OCI-LY7 (cell line): ENCODE measurements around the gene BRD1. TPM values are rescaled to one million over a fixed set of nuclear protein-coding genes. Genes with fewer than 3 reads are reported as not detected.
A peak's percentile ranks its signal among the peaks of the same experiment; 100 is the strongest.

Experiments
- BruUV-seq: library from RNA; stranded (reverse); fragments of 400-500 nt; replicated peaks from 2 replicates; lab custom pipeline; 2021; lab: Mats Ljungman, UMichigan
- CTCF ChIA-PET: fragments of 300-600 bp; sonication (Branson Sonifier 250); formaldehyde crosslinking; loops from one replicate; lab custom pipeline; 2022; ENCODE audit warnings: antibody characterized with exemption; ENCODE audit not compliant: unreplicated experiment; lab: Charles Lee
- POLR2A ChIA-PET: fragments of 300-600 bp; sonication (Branson Sonifier 250); formaldehyde crosslinking; loops from one replicate; lab custom pipeline; 2022; ENCODE audit warnings: antibody characterized with exemption; lab: Charles Lee
- DNase-seq: peaks from one replicate; pipeline ENCODE4 v3.0.0-alpha.2; 2015; ENCODE audit warnings: low spot score
- H2AFZ ChIP-seq: fragments of 200-600 bp; sonication (generic), shearing (Covaris generic); 2 replicates; pipeline ENCODE4 v1.6.1; 2014; ENCODE audit warnings: mild to moderate bottlenecking, antibody characterized with exemption, low read length, moderate library complexity
- H3K27ac ChIP-seq: fragments of 200-600 bp; sonication (generic); 2 replicates; pipeline ENCODE4 v1.5.1; 2014; ENCODE audit warnings: mixed run types, low read depth, mild to moderate bottlenecking, moderate library complexity, low read length, inconsistent platforms; ENCODE audit not compliant: poor library complexity, severe bottlenecking
- H3K36me3 ChIP-seq: fragments of 200-600 bp; sonication (generic); 2 replicates; pipeline ENCODE4 v1.6.1; 2014; ENCODE audit warnings: mild to moderate bottlenecking, antibody characterized with exemption, low read length, moderate library complexity, mixed read lengths; ENCODE audit not compliant: insufficient read depth
- H3K4me1 ChIP-seq: fragments of 200-600 bp; sonication (generic); 2 replicates; pipeline ENCODE4 v1.5.1; 2014; ENCODE audit warnings: mild to moderate bottlenecking, low read length; ENCODE audit not compliant: insufficient read depth, poor library complexity, severe bottlenecking
- H3K4me2 ChIP-seq: fragments of 200-600 bp; sonication (generic); 2 replicates; pipeline ENCODE4 v1.6.1; 2014; ENCODE audit warnings: mild to moderate bottlenecking, low read length
- H3K4me3 ChIP-seq: fragments of 200-600 bp; sonication (generic); 2 replicates; pipeline ENCODE4 v1.5.1; 2014; ENCODE audit warnings: mild to moderate bottlenecking, low read depth, low read length; ENCODE audit not compliant: poor library complexity, severe bottlenecking
- H3K79me2 ChIP-seq: fragments of 200-600 bp; sonication (generic); 2 replicates; pipeline ENCODE4 v1.6.1; 2016; ENCODE audit warnings: low read depth, mild to moderate bottlenecking, low read length, moderate library complexity, mixed read lengths; ENCODE audit not compliant: insufficient read depth
- H3K9me2 ChIP-seq: fragments of 200-600 bp; sonication (generic); 2 replicates; pipeline ENCODE4 v1.6.1; 2016; ENCODE audit warnings: mild to moderate bottlenecking, low read length, mixed read lengths; ENCODE audit not compliant: insufficient read depth
- H3K9me3 ChIP-seq: fragments of 200-600 bp; sonication (generic); 2 replicates; pipeline ENCODE4 v1.6.1; 2014; ENCODE audit warnings: mild to moderate bottlenecking, mixed run types, low read length, mixed read lengths
- H4K20me1 ChIP-seq: fragments of 200-600 bp; sonication (generic); 2 replicates; pipeline ENCODE4 v1.6.1; 2014; ENCODE audit warnings: mild to moderate bottlenecking, antibody characterized with exemption, low read length, moderate library complexity, mixed read lengths; ENCODE audit not compliant: insufficient read depth
- EZH2phosphoT487 ChIP-seq: fragments of 200-600 bp; sonication (generic); IDR thresholded peaks from 2 replicates; pipeline ENCODE4 v1.6.1; 2018; ENCODE audit warnings: low read depth, borderline replicate concordance, mild to moderate bottlenecking, mixed run types, antibody characterized with exemption, low read length, moderate library complexity, mixed read lengths
- intact Hi-C: fragments of 100-400 bp; cut with micrococcal nuclease; formaldehyde crosslinking; loops from one replicate; pipeline ENCODE4 v1.10.0; 2022; ENCODE audit not compliant: unreplicated experiment
- total RNA-seq, 2 experiments: library from RNA; depleted of rRNA in 1 of 2; stranded (reverse); fragments of >200 nt in 1 of 2; shearing (Covaris generic) in 1 of 2; gene quantifications; 2 replicates each; pipeline ENCODE4 v1.2.3, GENCODE V29; 2014 to 2022
- TF ChIP-seq, protein P1 (sequence below): fragments of 200-600 bp; sonication (generic); conservative IDR thresholded peaks from 2 replicates; pipeline ENCODE4 v1.5.1; 2014; ENCODE audit warnings: mild to moderate bottlenecking, antibody characterized with exemption, low read length, moderate library complexity, mixed read lengths

The BRD1 gene
- total RNA-seq, 2 experiments from 2014 or later, result 38.1 to 46.6 TPM

DNA sequence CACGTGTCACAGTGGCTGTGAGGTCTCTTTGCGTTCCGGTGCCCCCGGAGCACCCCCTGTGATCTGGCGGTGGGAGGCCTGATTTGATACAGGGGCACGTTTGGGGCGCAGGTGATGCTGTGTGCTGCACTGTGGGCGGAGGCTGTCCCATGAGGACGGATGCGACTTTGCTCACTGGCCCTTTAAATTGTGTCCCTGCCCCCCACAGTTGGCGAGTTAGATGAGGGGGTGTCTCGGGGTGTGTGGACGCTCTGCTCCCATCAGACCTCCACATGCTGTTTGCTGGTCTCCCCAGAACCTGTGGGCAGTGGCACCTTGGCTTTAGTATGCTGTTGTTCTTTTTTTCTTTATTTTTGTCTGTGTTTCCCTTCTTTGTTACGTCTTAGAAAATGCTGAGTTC lies 31.2 kb upstream of the BRD1 start:
- no TSS peak for BruUV-seq
- Histone ChIP-seq H2AFZ (no peak overlapping the region), H3K4me1 (peaks cover 15% of the 10 kb centered on the region), H3K9me2 (no peaks in the 10 kb centered on the region), H3K27ac (no peak overlapping the region), H3K9me3 (no peaks in the 10 kb centered on the region), H3K4me2 (no peak overlapping the region), H3K79me2 (peaks cover 81% of the 10 kb centered on the region), H4K20me1 (peaks cover 24% of the 10 kb centered on the region), H3K36me3 (peaks cover 20% of the 10 kb centered on the region), H3K4me3 (no peak overlapping the region)
- POLR2A ChIA-PET, result no interaction called here
- CTCF ChIA-PET, result no interaction called here
- TF ChIP-seq EZH2phosphoT487, result no peak
- TF ChIP-seq, protein P1, sequence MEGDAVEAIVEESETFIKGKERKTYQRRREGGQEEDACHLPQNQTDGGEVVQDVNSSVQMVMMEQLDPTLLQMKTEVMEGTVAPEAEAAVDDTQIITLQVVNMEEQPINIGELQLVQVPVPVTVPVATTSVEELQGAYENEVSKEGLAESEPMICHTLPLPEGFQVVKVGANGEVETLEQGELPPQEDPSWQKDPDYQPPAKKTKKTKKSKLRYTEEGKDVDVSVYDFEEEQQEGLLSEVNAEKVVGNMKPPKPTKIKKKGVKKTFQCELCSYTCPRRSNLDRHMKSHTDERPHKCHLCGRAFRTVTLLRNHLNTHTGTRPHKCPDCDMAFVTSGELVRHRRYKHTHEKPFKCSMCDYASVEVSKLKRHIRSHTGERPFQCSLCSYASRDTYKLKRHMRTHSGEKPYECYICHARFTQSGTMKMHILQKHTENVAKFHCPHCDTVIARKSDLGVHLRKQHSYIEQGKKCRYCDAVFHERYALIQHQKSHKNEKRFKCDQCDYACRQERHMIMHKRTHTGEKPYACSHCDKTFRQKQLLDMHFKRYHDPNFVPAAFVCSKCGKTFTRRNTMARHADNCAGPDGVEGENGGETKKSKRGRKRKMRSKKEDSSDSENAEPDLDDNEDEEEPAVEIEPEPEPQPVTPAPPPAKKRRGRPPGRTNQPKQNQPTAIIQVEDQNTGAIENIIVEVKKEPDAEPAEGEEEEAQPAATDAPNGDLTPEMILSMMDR, result no peak
- DNase-seq, result no peak
- intact Hi-C loops, result no loop called here

DNA sequence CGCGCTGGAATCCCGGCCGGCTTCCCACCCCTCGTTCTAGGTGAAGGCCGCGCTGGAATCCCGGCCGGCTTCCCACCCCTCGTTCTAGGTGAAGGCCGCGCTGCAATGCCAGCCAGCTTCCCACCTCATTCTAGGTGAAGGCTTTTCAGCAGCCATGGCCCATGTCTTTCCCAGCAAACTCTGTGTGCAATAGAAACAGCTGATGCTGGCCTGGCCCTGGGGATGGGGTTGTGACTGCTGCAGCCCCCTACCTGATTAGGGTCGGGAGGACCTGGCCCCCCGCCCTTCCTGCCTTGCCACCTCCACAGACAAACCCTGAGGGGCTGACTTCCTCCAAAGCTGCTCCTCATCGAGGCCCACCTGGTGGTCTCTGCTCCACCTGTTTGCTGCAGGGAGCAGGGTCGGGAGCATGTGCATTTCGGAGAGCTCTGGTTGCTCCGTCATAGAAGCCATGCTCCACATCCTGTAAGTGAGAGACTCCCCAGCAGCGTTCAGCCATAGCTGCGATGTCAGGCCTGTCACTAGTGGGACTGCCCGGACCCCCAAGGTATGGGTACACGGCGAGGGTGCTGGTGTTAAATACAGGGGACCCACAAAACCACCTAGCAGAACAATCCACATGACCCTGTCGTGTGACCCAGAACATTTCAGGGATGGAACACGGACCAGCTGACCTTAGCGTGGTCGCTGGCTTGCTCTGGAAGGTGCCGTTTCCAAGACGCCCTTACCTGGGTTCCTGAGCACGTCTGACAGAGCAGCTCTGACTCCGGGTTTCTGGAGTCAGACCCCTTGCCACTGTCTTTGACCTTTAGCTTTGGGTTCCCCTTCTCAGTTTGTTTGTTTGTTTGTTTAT lies 29.3 kb upstream of the BRD1 start:
- peaks cover 24% of the 10 kb centered on the region for H4K20me1 ChIP-seq
- no peak overlapping the region for H2AFZ ChIP-seq
- no peak overlapping the region for H3K4me2 ChIP-seq
- POLR2A ChIA-PET, result no interaction called here
- no peak overlapping the region for H3K27ac ChIP-seq
- BruUV-seq, result no TSS peak
- no peak overlapping the region for H3K4me3 ChIP-seq
- no peaks in the 10 kb centered on the region for H3K9me3 ChIP-seq
- intact Hi-C loops, result no loop called here
- H3K4me1 ChIP-seq, result peaks cover 25% of the 10 kb centered on the region
- H3K79me2 ChIP-seq, result peaks cover 63% of the 10 kb centered on the region
- no peak for DNase-seq
- H3K9me2 ChIP-seq, result no peaks in the 10 kb centered on the region
- H3K36me3 ChIP-seq, result peaks cover 20% of the 10 kb centered on the region
- TF ChIP-seq, protein P1, result no peak
- TF ChIP-seq EZH2phosphoT487, result no peak
- CTCF ChIA-PET, result no interaction called here

DNA sequence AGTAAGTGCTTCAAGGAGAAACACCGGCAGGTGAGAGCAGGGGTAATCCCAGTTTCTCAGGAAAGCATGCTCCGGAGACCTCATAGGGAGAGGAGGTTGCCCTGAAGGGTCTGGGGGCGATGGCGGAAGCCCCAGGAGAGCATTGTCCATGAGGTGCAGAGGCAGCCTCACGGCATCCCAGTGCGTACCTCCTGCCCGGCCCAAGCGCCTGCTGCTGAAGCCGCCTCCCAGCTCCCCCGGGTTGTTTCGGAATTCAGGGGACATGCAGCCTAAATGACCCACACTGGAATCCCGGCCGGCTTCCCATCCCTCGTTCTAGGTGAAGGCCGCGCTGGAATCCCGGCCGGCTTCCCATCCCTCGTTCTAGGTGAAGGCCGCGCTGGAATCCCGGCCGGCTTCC lies 28.7 kb upstream of the BRD1 start:
- no TSS peak for BruUV-seq
- H3K9me3 ChIP-seq, result no peaks in the 10 kb centered on the region
- no peaks in the 10 kb centered on the region for H3K9me2 ChIP-seq
- intact Hi-C loops, result no loop called here
- no peak for DNase-seq
- POLR2A ChIA-PET, result no interaction called here
- no peak overlapping the region for H3K27ac ChIP-seq
- CTCF ChIA-PET, result no interaction called here
- H2AFZ ChIP-seq, result no peak overlapping the region
- H3K79me2 ChIP-seq, result peaks cover 56% of the 10 kb centered on the region
- no peak overlapping the region for H3K4me3 ChIP-seq
- H3K4me1 ChIP-seq, result peaks cover 25% of the 10 kb centered on the region
- TF ChIP-seq EZH2phosphoT487, result no peak
- peak overlapping the region; percentile 84 for H3K4me2 ChIP-seq
- H4K20me1 ChIP-seq, result peaks cover 24% of the 10 kb centered on the region
- peaks cover 20% of the 10 kb centered on the region for H3K36me3 ChIP-seq
